HEK293T (cell line): ENCODE data around the gene UBA3.

ENCODE experiments used
- CTCF ChIA-PET: fragments of 350-600 bp; formaldehyde crosslinking; extraction: SDS; loops from one replicate; lab custom pipeline; 2021; ENCODE audit warnings: antibody characterized with exemption, inconsistent platforms; lab: Yijun Ruan, JAX
- POLR2A ChIA-PET: fragments of 350-600 bp; formaldehyde crosslinking; extraction: SDS; loops from one replicate; lab custom pipeline; 2020; ENCODE audit warnings: antibody characterized with exemption, inconsistent platforms; lab: Yijun Ruan, JAX
- DNase-seq: peaks from one replicate; pipeline ENCODE4 v3.0.0; 2012; ENCODE audit warnings: mixed read lengths; ENCODE audit errors: extremely low spot score
- ARNT ChIP-seq: fragments of 450-650 bp; IDR thresholded peaks from 2 replicates; pipeline ENCODE4 v1.6.1; 2017; ENCODE audit warnings: mild to moderate bottlenecking
- BHLHE40 ChIP-seq: fragments of 450-650 bp; IDR thresholded peaks from 2 replicates; pipeline ENCODE4 v1.6.1; 2016; ENCODE audit warnings: mild to moderate bottlenecking, moderate library complexity, borderline replicate concordance
- CTBP1 ChIP-seq: fragments of 450-650 bp; IDR thresholded peaks from 2 replicates; pipeline ENCODE4 v1.6.1; 2016; ENCODE audit warnings: borderline replicate concordance
- ELF4 ChIP-seq: fragments of 450-650 bp; IDR thresholded peaks from 2 replicates; pipeline ENCODE4 v1.6.1; 2017; ENCODE audit warnings: antibody characterized with exemption
- FOXA1 ChIP-seq: fragments of 450-650 bp; IDR thresholded peaks from 2 replicates; pipeline ENCODE4 v1.6.1; 2016; ENCODE audit warnings: mild to moderate bottlenecking
- FOXK2 ChIP-seq: fragments of 450-650 bp; IDR thresholded peaks from 2 replicates; pipeline ENCODE4 v1.6.1; 2016; ENCODE audit warnings: mild to moderate bottlenecking
- FOXM1 ChIP-seq: fragments of 450-650 bp; IDR thresholded peaks from 2 replicates; pipeline ENCODE4 v1.6.1; 2017; ENCODE audit warnings: mild to moderate bottlenecking, borderline replicate concordance
- HDGF ChIP-seq: fragments of 450-650 bp; IDR thresholded peaks from 2 replicates; pipeline ENCODE4 v1.6.1; 2017; ENCODE audit warnings: antibody characterized with exemption, borderline replicate concordance
- L3MBTL2 ChIP-seq: fragments of 450-650 bp; conservative IDR thresholded peaks from 2 replicates; pipeline ENCODE4 v1.6.1; 2016; ENCODE audit warnings: mild to moderate bottlenecking
- LEF1 ChIP-seq: fragments of 450-650 bp; IDR thresholded peaks from 2 replicates; pipeline ENCODE4 v1.6.1; 2017; ENCODE audit warnings: mild to moderate bottlenecking, borderline replicate concordance
- NFRKB ChIP-seq: fragments of 450-650 bp; IDR thresholded peaks from 2 replicates; pipeline ENCODE4 v1.6.1; 2016; ENCODE audit warnings: mild to moderate bottlenecking, moderate library complexity
- SP1 ChIP-seq: fragments of 450-650 bp; IDR thresholded peaks from 2 replicates; pipeline ENCODE4 v1.6.1; 2017
- SUZ12 ChIP-seq: fragments of 450-650 bp; IDR thresholded peaks from 2 replicates; pipeline ENCODE4 v1.6.1; 2016; ENCODE audit warnings: mild to moderate bottlenecking
- TARDBP ChIP-seq: fragments of 450-650 bp; IDR thresholded peaks from 2 replicates; pipeline ENCODE4 v1.6.1; 2016
- ZNF384 ChIP-seq: fragments of 450-650 bp; IDR thresholded peaks from 2 replicates; pipeline ENCODE4 v1.6.1; 2016
- TF ChIP-seq, protein P1 (sequence below): fragments of 450-650 bp; IDR thresholded peaks from 2 replicates; pipeline ENCODE4 v1.6.1; 2016

UBA3 gene

DNA sequence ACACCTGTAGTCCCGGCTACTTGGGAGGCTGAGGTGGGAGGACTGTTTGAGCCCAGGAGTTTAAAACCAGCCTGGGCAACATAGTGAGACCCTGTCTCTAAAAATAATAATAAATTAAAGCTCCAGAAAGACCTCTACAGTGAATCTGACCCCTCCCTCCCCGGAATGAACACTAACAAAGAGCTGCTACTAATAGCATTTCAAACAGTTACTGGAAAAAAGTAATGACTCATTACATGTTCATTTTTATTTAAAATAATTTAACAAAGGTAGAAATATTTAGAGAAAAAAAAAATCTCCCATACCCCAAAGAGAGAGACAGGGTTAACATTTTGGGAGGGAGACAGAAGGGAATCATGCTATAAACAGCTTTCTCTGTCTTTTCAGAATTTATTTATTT is 2.2 kb upstream of the UBA3 start:
- no peak for DNase-seq
- CTCF ChIA-PET: no interaction called here
- TF ChIP-seq FOXK2 (no peak), LEF1 (no peak), BHLHE40 (no peak), FOXA1 (no peak), NFRKB (no peak), L3MBTL2 (no peak), ELF4 (no peak), TARDBP (no peak), ARNT (no peak), HDGF (no peak), SUZ12 (no peak), ZNF384 (no peak), SP1 (no peak), FOXM1 (no peak), CTBP1 (no peak)
- TF ChIP-seq, protein P1, sequence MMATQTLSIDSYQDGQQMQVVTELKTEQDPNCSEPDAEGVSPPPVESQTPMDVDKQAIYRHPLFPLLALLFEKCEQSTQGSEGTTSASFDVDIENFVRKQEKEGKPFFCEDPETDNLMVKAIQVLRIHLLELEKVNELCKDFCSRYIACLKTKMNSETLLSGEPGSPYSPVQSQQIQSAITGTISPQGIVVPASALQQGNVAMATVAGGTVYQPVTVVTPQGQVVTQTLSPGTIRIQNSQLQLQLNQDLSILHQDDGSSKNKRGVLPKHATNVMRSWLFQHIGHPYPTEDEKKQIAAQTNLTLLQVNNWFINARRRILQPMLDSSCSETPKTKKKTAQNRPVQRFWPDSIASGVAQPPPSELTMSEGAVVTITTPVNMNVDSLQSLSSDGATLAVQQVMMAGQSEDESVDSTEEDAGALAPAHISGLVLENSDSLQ: no peak
- POLR2A ChIA-PET: no interaction called here

DNA sequence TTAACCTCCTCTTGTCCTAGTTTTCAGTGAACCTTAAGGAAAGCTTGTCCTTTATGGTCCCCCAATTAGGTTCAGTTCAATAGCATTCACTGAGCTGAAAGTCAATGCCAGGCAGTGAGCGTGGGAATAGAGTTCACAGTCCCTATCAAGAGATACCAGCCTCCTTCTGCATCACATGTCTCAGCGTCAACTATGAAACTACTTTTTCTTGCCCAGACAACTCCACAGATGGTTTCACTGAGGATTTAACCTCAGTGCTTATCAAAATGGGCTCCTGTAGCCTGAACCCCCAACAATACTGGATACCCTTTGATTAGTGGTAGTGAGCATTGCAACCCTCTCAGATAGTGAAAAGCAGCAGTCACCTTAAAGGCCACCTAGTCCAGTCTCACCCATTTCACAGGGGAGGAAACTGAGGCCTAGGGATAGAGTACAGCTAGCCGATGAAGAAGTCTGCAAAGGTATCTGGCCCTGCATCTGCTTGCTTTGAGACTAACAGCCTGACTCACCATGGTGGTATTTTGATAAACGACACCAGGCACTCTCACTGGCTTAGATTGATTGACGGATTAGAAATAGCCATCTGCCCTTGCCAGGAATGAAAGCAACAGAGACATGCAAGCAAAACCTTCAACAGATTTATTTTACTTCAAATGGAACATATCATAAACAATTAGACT is 1.6 kb upstream of the UBA3 start:
- TF ChIP-seq LEF1: no peak
- no peak for TF ChIP-seq FOXK2
- no peak for TF ChIP-seq SP1
- no peak for TF ChIP-seq CTBP1
- no peak for TF ChIP-seq ARNT
- TF ChIP-seq, protein P1: peak; percentile 76
- no peak for TF ChIP-seq L3MBTL2
- DNase-seq: no peak
- ChIA-PET CTCF (no interaction called here), POLR2A (interaction anchor here (0.7 kb wide), 1 partner anchor 68 kb away, joined by 3 read pairs; the partner anchor contains the start of gene EOGT)

DNA sequence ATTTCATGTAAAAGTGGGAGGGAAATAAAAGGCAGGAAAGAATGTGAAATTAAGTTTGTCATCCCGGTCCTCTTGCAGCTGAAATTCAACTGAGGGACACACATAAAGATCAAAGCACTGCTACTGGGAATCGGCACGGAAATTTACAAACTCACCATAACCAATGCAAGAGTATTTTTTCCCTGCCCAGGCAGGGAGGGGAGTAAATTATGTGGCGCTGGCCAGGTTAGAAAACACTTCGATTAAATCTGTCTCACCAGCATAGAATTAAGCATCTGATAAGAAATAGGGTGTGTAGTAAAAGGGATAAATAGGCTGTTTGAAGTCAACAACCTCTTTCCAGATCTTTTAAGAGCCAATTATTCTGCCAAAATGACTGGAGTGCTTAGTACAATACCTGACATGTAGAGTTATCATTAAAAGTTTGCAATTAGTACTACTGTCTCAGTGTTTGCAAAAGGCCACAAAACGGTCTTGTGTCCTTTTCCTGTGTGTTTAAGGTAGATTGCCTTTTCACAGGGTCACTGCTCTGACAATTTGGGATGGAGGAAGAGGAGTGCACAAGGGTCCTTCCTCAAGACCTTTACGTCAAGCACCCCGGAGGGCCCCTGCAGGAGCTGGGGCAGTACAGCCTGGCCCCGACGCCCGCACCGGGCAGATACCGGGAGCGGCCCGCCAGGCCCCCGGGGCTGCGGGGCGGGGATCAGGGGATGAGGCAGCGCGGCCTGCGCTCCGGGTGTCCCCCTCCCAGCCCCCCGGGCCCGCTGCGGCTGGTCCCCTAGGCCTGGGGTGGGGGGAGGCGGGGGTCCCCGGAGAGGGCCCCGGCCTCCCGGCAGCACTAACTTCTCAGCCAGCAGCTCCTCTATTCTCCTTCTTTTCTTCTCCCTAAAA is 651 bp downstream of the UBA3 start:
- POLR2A ChIA-PET: interaction anchor here (1.1 to 1.5 kb wide), 2 partner anchors 27 to 66 kb away, joined by 3 to 7 read pairs; partner anchors contain the start of genes EOGT and TMF1
- peak; percentile 23 for DNase-seq
- TF ChIP-seq ARNT (no peak), LEF1 (0 out of 2 replicates have a peak, but pooled peaks have one; percentile 9)
- CTCF ChIA-PET: no interaction called here

DNA sequence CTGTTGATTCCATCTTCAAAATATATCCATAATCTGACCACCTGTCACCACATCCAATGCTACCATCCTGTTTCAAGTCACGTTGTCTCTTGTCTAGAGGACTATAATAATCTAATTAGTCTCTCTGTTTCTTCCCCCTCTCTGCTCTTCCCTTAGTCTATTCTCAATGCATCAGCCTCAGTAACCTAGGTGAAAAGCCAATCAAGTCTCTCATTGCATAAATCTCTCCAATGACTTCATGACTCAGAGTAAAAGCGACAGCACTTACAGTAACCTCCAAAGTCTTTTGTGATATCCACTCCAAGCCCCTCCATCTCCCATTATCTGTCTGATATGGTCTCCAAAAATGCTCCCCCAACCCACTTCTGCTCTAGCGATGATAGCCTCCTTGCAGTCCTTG is 7.2 kb downstream of the UBA3 start:
- CTCF ChIA-PET: no interaction called here
- DNase-seq: no peak
- TF ChIP-seq CTBP1 (no peak), L3MBTL2 (no peak), SP1 (no peak), HDGF (no peak), FOXA1 (no peak), ELF4 (no peak), NFRKB (no peak), ARNT (no peak), LEF1 (no peak), FOXK2 (no peak)
- POLR2A ChIA-PET: no interaction called here

DNA sequence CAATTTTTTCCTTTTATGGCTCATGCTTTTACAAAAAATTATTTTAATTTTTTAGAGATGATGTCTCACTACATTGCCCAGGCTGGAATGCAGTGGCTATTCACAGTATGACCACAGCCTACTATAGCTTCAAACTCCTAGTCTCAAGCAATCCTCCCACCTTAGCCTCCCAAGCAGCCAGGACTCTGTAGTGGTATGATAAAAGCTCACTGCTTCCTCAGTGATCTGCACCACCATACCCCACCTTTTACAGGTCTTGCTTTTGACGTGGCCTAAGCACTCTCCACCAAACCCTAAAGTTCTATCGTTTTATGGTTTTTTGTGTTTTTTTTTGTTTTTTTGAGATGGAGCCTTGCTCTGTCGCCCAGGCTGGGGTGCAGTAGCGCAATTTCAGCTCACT is 14.0 kb downstream of the UBA3 start:
- no peak for DNase-seq
- ChIA-PET POLR2A (no interaction called here), CTCF (interaction anchor here (0.6 kb wide), 1 partner anchor 50 kb away, joined by 3 read pairs; no protein-coding TSS in a partner anchor)
- TF ChIP-seq, protein P1: no peak
- TF ChIP-seq BHLHE40 (no peak), ELF4 (no peak), HDGF (no peak), FOXA1 (no peak), L3MBTL2 (no peak), ZNF384 (no peak), LEF1 (no peak)
